Fibroblast of the aortic adventitia (primary cell): Measurements from ENCODE around the gene CENPT. TPM values are rescaled to one million over a fixed set of nuclear protein-coding genes. Genes with fewer than 3 reads are reported as not detected.

Experiments
- DNase-seq: peaks from one replicate; pipeline ENCODE4 v3.0.0-alpha.2; 2010; ENCODE audit warnings: low read depth
- H3K4me3 ChIP-seq: 2 replicates; pipeline ENCODE4 v1.5.1; 2011; ENCODE audit warnings: low read depth, mild to moderate bottlenecking, control low read depth, low read length, moderate library complexity
- CTCF ChIP-seq: IDR thresholded peaks from 2 replicates; pipeline ENCODE4 v1.5.1; 2011; ENCODE audit warnings: mild to moderate bottlenecking, low read length, control low read depth, inconsistent platforms; ENCODE audit not compliant: insufficient read depth
- total RNA-seq: library from RNA; depleted of rRNA; stranded (reverse); fragments of >200 nt; gene quantifications from 2 replicates; pipeline ENCODE4 v1.2.3, GENCODE V29; 2012; ENCODE audit warnings: low replicate concordance

Gene CENPT
- total RNA-seq, 1 donor: 39.9 TPM

- DNase-seq: no peak
- no peak overlapping the region for H3K4me3 ChIP-seq
- no peak for TF ChIP-seq CTCF
Measured at GRCh38 chr16:67882374-67883145, 35.1 kb upstream of the CENPT start.

- H3K4me3 ChIP-seq: no peak overlapping the region
- no peak for DNase-seq
- no peak for TF ChIP-seq CTCF
Measured at GRCh38 chr16:67881621-67882161, 34.2 kb upstream of the CENPT start.

GRCh38 chr16:67880584-67880983 is 33.1 kb upstream of the CENPT start:
- no peak for TF ChIP-seq CTCF
- H3K4me3 ChIP-seq: no peak overlapping the region
- DNase-seq: no peak

- no peak for DNase-seq
- no peak overlapping the region for H3K4me3 ChIP-seq
- no peak for TF ChIP-seq CTCF
Measured at GRCh38 chr16:67879936-67880335, 32.4 kb upstream of the CENPT start.

- no peak overlapping the region for H3K4me3 ChIP-seq
- DNase-seq: no peak
- TF ChIP-seq CTCF: no peak
Measured at GRCh38 chr16:67879462-67879861, 32.0 kb upstream of the CENPT start.

GRCh38 chr16:67878846-67879245 is 31.4 kb upstream of the CENPT start:
- H3K4me3 ChIP-seq: no peak overlapping the region
- no peak for TF ChIP-seq CTCF
- no peak for DNase-seq

- DNase-seq: no peak
- no peak overlapping the region for H3K4me3 ChIP-seq
- TF ChIP-seq CTCF: no peak
Measured at GRCh38 chr16:67878232-67878631, 30.7 kb upstream of the CENPT start.
